Naive thymus-derived CD4-positive, alpha-beta T cell (primary cell): Measurements from ENCODE around the gene SERPINA3. TPM values are rescaled to one million over a fixed set of nuclear protein-coding genes. Genes with fewer than 3 reads are reported as not detected.
"Not testable (repeated sequence)": the region's sequence is repeated elsewhere in the genome, so short reads cannot be mapped to it uniquely, and the experiment has no call there.

Experiments used
- ATAC-seq: fragments of 150-1000 bp; cut with Tn5 transposase; 2 replicates; pipeline ENCODE4 v1.10.0; 2021; ENCODE audit warnings: mild to moderate bottlenecking, moderate library complexity
- CTCF ChIA-PET: fragments of 350-600 bp; sonication (Branson Sonifier 250); formaldehyde crosslinking; loops from one replicate; lab custom pipeline; 2021; ENCODE audit warnings: antibody characterized with exemption; lab: Charles Lee
- POLR2A ChIA-PET: fragments of 350-600 bp; sonication (Branson Sonifier 250); formaldehyde crosslinking; loops from one replicate; lab custom pipeline; 2021; ENCODE audit warnings: antibody characterized with exemption, inconsistent platforms; lab: Charles Lee
- DNase-seq, 9 donors: peaks; one replicate each; pipeline versions ENCODE4 v3.0.0 to v3.0.0-alpha.2; 2020 to 2022; ENCODE audit warnings: mixed read lengths in 1 of 9
- H3K27ac ChIP-seq: one replicate; pipeline ENCODE4 v1.7.0; 2013; ENCODE audit warnings: mild to moderate bottlenecking, low read depth, low read length, moderate library complexity
- H3K27me3 ChIP-seq, 2 donors: one replicate each; pipeline ENCODE4 v1.7.0; 2013; ENCODE audit warnings: low read length in 2 of 2, mild to moderate bottlenecking in 2 of 2, moderate library complexity in 2 of 2; ENCODE audit not compliant: control insufficient read depth in 2 of 2, insufficient read depth in 2 of 2
- H3K36me3 ChIP-seq, 3 experiments: 1 replicate in 2 of 3; 2 replicates in 1 of 3; pipeline ENCODE4 v1.7.0; 2013; ENCODE audit warnings: low read length in 3 of 3, mild to moderate bottlenecking in 3 of 3, moderate library complexity in 1 of 3; ENCODE audit not compliant: insufficient read depth in 3 of 3, control insufficient read depth in 2 of 3
- H3K4me1 ChIP-seq, 2 donors: one replicate each; pipeline ENCODE4 v1.7.0; 2013; ENCODE audit warnings: low read length in 2 of 2, mild to moderate bottlenecking in 2 of 2, moderate library complexity in 1 of 2; ENCODE audit not compliant: control insufficient read depth in 2 of 2, insufficient read depth in 2 of 2
- H3K4me3 ChIP-seq: 2 replicates; pipeline ENCODE4 v1.7.0; 2013; ENCODE audit warnings: mild to moderate bottlenecking, low read length
- H3K9me3 ChIP-seq, 3 experiments: 1 replicate in 2 of 3; 2 replicates in 1 of 3; pipeline ENCODE4 v1.7.0; 2013; ENCODE audit warnings: low read length in 3 of 3; ENCODE audit not compliant: control insufficient read depth in 2 of 3
- H3K27ac Mint-ChIP-seq, 9 donors: one replicate each; pipeline ENCODE4 v1.8.0; 2020 to 2022; ENCODE audit warnings: mixed read lengths in 9 of 9, mild to moderate bottlenecking in 8 of 9, moderate library complexity in 5 of 9, inconsistent platforms in 2 of 9
- H3K27me3 Mint-ChIP-seq, 5 donors: one replicate each; pipeline ENCODE4 v1.8.0; 2021 to 2022; ENCODE audit warnings: mixed read lengths in 5 of 5, mild to moderate bottlenecking in 1 of 5
- H3K36me3 Mint-ChIP-seq, 5 donors: one replicate each; pipeline ENCODE4 v1.8.0; 2020 to 2022; ENCODE audit warnings: mixed read lengths in 5 of 5, mild to moderate bottlenecking in 3 of 5, inconsistent platforms in 1 of 5
- H3K4me1 Mint-ChIP-seq, 7 donors: one replicate each; pipeline ENCODE4 v1.8.0; 2020 to 2022; ENCODE audit warnings: mixed read lengths in 7 of 7, mild to moderate bottlenecking in 3 of 7, inconsistent platforms in 1 of 7
- H3K4me3 Mint-ChIP-seq, 10 donors: one replicate each; pipeline ENCODE4 v1.8.0; 2020 to 2022; ENCODE audit warnings: mild to moderate bottlenecking in 10 of 10, mixed read lengths in 10 of 10, moderate library complexity in 6 of 10, inconsistent platforms in 2 of 10
- H3K9me3 Mint-ChIP-seq, 11 donors: one replicate each; pipeline ENCODE4 v1.8.0; 2020 to 2022; ENCODE audit warnings: mixed read lengths in 11 of 11, mild to moderate bottlenecking in 4 of 11, inconsistent platforms in 1 of 11, moderate library complexity in 1 of 11
- intact Hi-C, 2 donors: fragments of 100-400 bp; cut with micrococcal nuclease; formaldehyde crosslinking; loops; one replicate each; pipeline ENCODE4 v1.15.1; 2023
- polyA plus RNA-seq, 2 donors: library from polyadenylated mRNA; unstranded; fragments of 300-500 nt; fragmentation: Illumina TruSeq; gene quantifications; one replicate each; pipeline ENCODE4 v1.2.3, GENCODE V29; 2021
- total RNA-seq, 6 experiments: library from RNA in 5 of 6; stranded (reverse) in 5 of 6; gene quantifications; 1 replicate in 5 of 6; 2 replicates in 1 of 6; pipeline ENCODE4 v1.2.3 and lab custom pipeline; 2021 to 2026

Gene SERPINA3
- total and polyA plus RNA-seq, 7 experiments from 2014 or later: not detected

DNA sequence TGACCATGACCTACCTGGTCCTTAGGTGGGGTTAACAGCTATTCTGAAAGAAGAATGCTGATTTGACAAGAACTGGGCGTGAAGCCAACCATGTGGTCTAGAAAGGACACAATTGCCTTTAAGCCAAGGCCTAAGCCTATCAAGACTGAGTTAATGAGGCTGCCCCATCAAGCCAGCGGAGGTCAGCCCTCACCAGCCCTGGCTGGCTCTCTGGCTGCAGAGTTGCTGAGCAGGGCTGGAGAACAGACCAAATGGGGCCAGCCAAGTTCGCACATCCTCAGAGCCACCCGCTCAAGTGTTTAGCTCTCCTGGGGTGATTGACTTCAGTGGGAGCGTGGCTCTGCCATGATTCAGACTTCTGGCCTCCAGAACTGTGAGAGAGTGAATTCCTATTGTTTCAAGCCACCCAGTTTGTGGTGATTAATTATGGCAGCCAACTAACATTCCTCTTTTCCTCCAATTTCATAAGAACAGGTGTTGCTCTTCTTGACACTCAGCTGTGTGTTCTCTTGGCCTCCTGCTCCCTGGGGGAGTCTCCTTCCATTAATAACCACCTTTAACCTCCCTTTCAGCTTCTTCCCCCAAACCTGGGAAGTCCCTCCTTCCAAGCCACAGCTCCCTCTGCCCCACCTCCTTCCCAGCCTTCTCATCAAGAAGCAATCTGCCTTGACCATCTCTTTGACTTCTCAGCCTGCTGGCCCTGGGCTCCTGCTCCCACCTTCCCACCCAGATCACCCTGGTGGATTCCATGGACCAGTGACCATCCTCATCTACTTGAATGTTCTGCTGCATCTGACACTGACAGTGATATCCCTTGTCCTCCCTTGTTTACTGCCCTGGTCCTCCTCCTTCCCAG lies 36.2 kb upstream of the SERPINA3 start:
- Histone ChIP-seq H3K4me1 (no peaks in the 10 kb centered on the region), H3K27me3 (no peaks in the 10 kb centered on the region), H3K36me3 (no peaks in the 10 kb centered on the region), H3K9me3 (no peaks in the 10 kb centered on the region), H3K4me3 (no peak overlapping the region), H3K27ac (no peak overlapping the region)
- ATAC-seq (no peak), DNase-seq (no peak)
- ChIA-PET CTCF (no interaction called here), POLR2A (no interaction called here)
- no peaks in the 10 kb centered on the region for H3K9me3 Mint-ChIP-seq
- intact Hi-C loops: no loop called here
- H3K36me3 Mint-ChIP-seq: no peaks in the 10 kb centered on the region
- H3K4me1 Mint-ChIP-seq: peaks cover 0 to 2% (median 0%) of the 10 kb centered on the region in 7 donors
- no peak overlapping the region for H3K27ac Mint-ChIP-seq
- no peak overlapping the region for H3K4me3 Mint-ChIP-seq
- peaks cover 0 to 18% (median 10%) of the 10 kb centered on the region in 5 donors for H3K27me3 Mint-ChIP-seq

DNA sequence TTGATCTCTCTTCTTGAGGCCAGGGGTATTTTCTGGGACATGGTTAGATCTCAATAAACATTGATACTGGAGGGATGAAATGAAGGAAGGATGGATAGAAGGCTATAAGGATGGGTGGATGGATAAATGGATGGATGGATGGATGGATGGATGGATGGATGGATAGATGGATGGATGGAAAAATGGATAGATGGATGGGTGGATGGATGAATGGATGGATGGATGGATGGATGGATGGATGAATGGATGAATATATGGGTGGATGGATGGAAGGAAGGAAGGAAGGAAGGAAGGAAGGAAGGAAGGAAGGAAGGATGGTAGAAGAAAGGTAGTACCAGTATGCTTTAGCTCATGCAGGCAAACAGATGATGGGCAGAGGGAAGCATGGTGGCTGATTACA lies 34.7 kb upstream of the SERPINA3 start:
- H3K27ac ChIP-seq, H3K27ac Mint-ChIP-seq, H3K4me1 Mint-ChIP-seq, H3K9me3 Mint-ChIP-seq, H3K9me3 ChIP-seq, H3K4me3 Mint-ChIP-seq, H3K4me3 ChIP-seq, DNase-seq, H3K36me3 ChIP-seq, intact Hi-C loops, ATAC-seq, H3K27me3 ChIP-seq, H3K4me1 ChIP-seq, H3K36me3 Mint-ChIP-seq: not testable (repeated sequence)
- POLR2A ChIA-PET: interaction anchor here (0.6 kb wide), 1 partner anchor 1613 kb away, joined by 3 read pairs; no protein-coding TSS in a partner anchor
- peaks cover 0 to 19% (median 12%) of the 10 kb centered on the region in 5 donors for H3K27me3 Mint-ChIP-seq
- CTCF ChIA-PET: interaction anchor here (0.7 kb wide), 1 partner anchor 16 kb away, joined by 3 read pairs; the partner anchor contains the start of gene SERPINA4

- H3K9me3 ChIP-seq: no peaks in the 10 kb centered on the region
- ChIA-PET POLR2A (no interaction called here), CTCF (no interaction called here)
- Mint-ChIP-seq H3K27ac (no peak overlapping the region), H3K4me3 (no peak overlapping the region), H3K4me1 (no peaks in the 10 kb centered on the region), H3K36me3 (no peaks in the 10 kb centered on the region), H3K9me3 (no peaks in the 10 kb centered on the region), H3K27me3 (peaks cover 0 to 21% (median 12%) of the 10 kb centered on the region in 5 donors)
- no peak overlapping the region for H3K27ac ChIP-seq
- H3K4me3 ChIP-seq: no peak overlapping the region
- ATAC-seq: no peak
- H3K27me3 ChIP-seq: no peaks in the 10 kb centered on the region
- no peak for DNase-seq
- H3K4me1 ChIP-seq: no peaks in the 10 kb centered on the region
- no peaks in the 10 kb centered on the region for H3K36me3 ChIP-seq
- intact Hi-C loops: no loop called here
Observed at GRCh38 chr14:94578712-94579111, 33.5 kb upstream of the SERPINA3 start.

DNA sequence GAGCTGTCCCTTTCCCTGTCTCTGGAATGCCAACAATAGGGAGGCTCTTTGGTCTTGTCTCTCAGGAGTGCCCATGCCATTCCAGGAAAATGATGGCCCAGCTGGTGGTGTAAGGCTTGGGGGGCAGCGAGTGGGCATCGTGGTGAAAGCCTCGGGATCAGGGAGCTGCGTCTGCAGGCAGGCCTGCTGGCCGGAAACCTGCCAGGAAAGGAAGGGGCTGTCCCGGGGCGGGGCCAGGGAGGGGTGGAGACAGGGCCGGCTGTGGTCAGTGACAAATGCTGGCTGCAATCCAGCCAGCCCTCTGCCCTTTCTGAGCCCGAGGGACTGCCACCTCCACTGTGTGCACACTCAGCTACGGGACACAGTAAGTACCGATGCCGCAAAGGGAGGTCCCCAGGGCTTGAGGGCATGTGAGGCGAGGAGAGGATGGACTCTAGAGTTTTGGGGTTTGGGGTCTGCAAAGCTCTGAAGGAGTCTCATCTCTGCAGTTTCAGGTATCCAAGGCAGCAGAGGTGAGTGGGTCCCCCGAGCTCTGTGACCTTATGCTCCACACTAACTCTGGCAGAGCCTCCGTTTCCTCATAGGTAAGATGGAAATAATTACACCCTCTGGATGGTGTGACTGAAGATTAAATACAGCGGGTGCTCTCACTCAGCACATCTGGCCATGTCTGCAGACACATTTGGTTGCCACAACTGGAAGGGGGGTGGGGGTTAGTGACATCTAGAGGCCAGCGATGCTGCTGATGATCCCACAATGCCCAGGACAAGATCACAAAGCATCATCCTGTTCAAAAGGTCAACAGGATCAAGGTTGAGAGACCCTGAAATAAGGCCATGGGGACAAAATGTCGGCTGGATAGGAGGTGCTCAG lies 30.8 kb upstream of the SERPINA3 start, which contains the start of gene SERPINA5:
Gene SERPINA5, plus strand, starts transcription at position 300 of the 873 bp plus-strand sequence. CDS start 5,937 bp downstream, outside the sequence.
- intact Hi-C loops: no loop called here
- no peaks in the 10 kb centered on the region for H3K9me3 Mint-ChIP-seq
- CTCF ChIA-PET: no interaction called here
- Histone ChIP-seq H3K9me3 (no peaks in the 10 kb centered on the region), H3K27ac (no peak within 1 kb of the TSS), H3K4me3 (no peak within 1 kb of the TSS), H3K4me1 (no peaks in the 10 kb centered on the region), H3K27me3 (no peaks in the 10 kb centered on the region), H3K36me3 (no peaks in the 10 kb centered on the region)
- DNase-seq: no peak
- H3K27me3 Mint-ChIP-seq: peaks cover 0 to 21% (median 12%) of the 10 kb centered on the region in 5 donors
- POLR2A ChIA-PET: no interaction called here
- no peak within 1 kb of the TSS for H3K27ac Mint-ChIP-seq
- no peaks in the 10 kb centered on the region for H3K36me3 Mint-ChIP-seq
- no peak within 1 kb of the TSS for H3K4me3 Mint-ChIP-seq
- no peak for ATAC-seq
- no peaks in the 10 kb centered on the region for H3K4me1 Mint-ChIP-seq

- Mint-ChIP-seq H3K36me3 (no peaks in the 10 kb centered on the region), H3K9me3 (no peaks in the 10 kb centered on the region), H3K4me3 (no peak overlapping the region), H3K27ac (no peak overlapping the region), H3K4me1 (no peaks in the 10 kb centered on the region), H3K27me3 (peaks cover 0 to 24% (median 12%) of the 10 kb centered on the region in 5 donors)
- no peaks in the 10 kb centered on the region for H3K27me3 ChIP-seq
- DNase-seq: no peak
- no peak for ATAC-seq
- H3K27ac ChIP-seq: no peak overlapping the region
- intact Hi-C loops: no loop called here
- ChIA-PET CTCF (no interaction called here), POLR2A (no interaction called here)
- H3K4me1 ChIP-seq: no peaks in the 10 kb centered on the region
- H3K4me3 ChIP-seq: no peak overlapping the region
- no peaks in the 10 kb centered on the region for H3K36me3 ChIP-seq
- no peaks in the 10 kb centered on the region for H3K9me3 ChIP-seq
Observed at GRCh38 chr14:94582199-94582750, 29.9 kb upstream of the SERPINA3 start.

GRCh38 chr14:94582851-94583250 lies 29.3 kb upstream of the SERPINA3 start:
- no peak overlapping the region for H3K4me3 Mint-ChIP-seq
- Histone ChIP-seq H3K4me1 (no peaks in the 10 kb centered on the region), H3K27ac (no peak overlapping the region), H3K9me3 (no peaks in the 10 kb centered on the region), H3K4me3 (no peak overlapping the region), H3K27me3 (no peaks in the 10 kb centered on the region), H3K36me3 (no peaks in the 10 kb centered on the region)
- CTCF ChIA-PET: no interaction called here
- no peak overlapping the region for H3K27ac Mint-ChIP-seq
- POLR2A ChIA-PET: no interaction called here
- no peak for DNase-seq
- H3K4me1 Mint-ChIP-seq: no peaks in the 10 kb centered on the region
- intact Hi-C loops: no loop called here
- peaks cover 0 to 29% (median 12%) of the 10 kb centered on the region in 5 donors for H3K27me3 Mint-ChIP-seq
- no peak for ATAC-seq
- no peaks in the 10 kb centered on the region for H3K9me3 Mint-ChIP-seq
- no peaks in the 10 kb centered on the region for H3K36me3 Mint-ChIP-seq
